ENCODE measurements around the gene PXMP4.

The PXMP4 gene

DNA sequence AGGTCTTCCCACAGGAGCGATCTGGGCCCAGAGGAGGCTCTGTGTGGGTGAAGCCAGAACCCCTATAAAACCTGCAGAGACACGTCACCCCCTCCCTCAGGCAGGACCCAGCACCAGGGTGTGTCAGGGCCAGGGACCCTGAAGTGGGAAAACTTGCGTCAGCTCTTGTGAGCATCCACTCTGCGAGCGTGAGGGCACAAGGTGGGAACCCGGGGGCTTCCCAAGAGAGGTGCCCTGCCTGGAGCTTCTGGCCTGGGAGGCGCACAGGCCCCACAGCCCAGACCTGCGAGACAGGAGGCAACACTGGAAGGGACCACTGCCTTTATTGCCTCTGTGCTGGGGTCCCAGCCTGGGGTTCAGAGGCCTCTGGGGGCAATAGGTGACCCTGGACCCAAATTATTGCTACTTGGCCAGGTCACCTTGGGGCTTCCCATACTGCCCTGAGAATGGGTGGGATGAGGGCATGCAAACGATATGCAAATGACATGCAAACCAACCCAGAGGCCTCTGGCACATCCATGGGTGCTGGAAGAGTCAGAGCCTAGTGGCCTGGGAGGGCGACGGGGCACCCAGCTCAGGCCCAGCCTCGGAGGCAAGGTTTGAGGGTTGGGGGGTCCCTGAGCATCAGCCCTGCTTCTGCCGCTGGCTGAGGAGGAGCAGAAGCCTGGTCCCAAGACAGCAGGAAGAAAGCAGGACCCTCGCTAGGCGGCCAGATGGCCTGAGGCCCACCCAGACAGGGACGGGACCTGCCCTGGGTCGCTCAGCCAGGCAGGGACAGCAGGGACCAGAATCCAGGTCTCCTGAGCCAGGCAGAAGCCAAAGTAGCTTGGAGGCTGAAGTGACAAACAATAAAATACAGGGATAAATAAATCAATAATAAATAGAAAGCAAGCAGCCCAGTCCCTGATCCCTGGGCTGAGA is 63.1 kb downstream of the PXMP4 start:
- DNase-seq (ENCODE audit: low spot score) (no peak), FAIRE-seq (no peak)

DNA sequence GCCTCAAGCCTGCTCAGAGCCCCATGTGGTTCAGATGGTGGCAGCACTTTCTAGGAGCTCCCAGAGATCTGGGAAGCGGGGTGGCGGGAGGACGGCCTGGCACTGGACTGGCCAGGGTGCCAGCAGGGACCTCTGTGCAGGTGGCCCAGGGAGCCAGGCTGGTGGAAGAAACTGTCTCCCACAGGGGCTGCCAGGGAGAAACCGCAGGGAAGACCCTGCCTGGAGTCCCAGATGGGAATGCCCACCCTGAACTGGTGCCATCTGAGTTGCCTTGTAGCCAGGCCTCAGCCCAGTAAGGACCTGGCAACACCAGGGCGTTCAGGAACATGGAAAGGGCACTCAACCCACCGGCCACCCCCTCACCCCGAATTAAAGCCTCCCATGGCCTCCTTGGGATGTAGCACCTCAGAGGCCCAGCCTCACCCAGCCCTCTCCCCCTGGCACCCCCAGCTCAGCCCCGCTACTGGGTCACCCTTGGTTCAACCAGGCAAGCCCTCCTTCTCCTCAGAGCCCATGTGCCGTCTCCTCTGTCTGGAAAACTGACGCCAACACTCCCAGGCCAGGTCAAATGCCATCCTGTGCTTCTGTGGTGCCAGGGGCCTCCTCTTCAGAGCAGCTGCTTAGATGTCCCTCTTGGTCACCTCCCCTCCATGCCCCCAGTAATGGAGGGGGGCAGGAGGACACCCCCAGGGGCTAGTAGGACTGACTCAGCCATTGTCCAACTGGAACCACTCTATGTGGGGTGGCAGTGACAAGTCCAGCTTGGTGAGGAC is 63.9 kb downstream of the PXMP4 start:
- DNase-seq (ENCODE audit: low spot score): no peak
- FAIRE-seq: no peak

DNA sequence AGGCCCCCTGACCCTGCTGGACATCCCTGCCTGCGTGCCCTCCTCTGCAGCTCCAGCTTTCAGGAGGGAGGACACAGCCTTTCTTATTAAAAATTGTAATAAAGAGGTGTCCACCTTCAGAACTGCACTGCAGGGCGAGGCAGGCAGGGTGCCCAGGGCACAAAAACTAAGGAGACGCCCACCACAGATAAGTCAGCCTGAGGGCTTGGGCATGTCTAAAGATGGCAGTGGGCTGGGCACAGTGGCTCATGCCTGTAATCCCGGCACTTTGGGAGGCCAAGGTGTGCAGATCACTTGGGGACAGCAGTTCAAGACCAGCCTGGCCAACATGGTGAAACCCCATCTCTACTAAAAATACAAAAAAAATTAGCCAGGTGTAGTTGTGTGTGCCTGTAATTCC is 64.9 kb downstream of the PXMP4 start:
- FAIRE-seq: no peak
- DNase-seq (ENCODE audit: low spot score): no peak

DNA sequence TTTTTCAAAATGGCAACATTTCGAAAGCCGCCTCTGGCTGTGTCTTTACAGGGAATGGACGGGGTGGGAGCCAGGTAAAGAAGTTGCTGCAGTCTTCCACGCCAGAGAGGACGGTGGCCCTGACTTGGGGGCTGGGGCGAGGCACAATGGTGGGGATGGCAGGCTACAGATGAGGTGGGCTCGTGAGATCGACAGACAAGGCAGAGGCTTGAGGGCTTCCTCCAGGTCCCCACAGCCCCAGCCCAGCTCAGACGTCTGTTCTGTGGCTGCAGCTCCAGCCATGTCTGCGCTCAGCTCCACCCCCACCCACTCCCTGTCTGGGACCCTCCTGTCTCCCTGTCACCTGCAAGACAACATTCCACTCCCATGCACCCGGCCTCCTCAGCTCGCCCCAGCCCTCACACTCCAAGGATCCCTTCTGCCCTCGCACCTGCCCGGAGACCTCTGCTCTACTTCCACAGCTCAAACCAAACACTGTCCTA is 65.4 kb downstream of the PXMP4 start:
- DNase-seq (ENCODE audit: low spot score) (no peak), FAIRE-seq (no peak)

DNA sequence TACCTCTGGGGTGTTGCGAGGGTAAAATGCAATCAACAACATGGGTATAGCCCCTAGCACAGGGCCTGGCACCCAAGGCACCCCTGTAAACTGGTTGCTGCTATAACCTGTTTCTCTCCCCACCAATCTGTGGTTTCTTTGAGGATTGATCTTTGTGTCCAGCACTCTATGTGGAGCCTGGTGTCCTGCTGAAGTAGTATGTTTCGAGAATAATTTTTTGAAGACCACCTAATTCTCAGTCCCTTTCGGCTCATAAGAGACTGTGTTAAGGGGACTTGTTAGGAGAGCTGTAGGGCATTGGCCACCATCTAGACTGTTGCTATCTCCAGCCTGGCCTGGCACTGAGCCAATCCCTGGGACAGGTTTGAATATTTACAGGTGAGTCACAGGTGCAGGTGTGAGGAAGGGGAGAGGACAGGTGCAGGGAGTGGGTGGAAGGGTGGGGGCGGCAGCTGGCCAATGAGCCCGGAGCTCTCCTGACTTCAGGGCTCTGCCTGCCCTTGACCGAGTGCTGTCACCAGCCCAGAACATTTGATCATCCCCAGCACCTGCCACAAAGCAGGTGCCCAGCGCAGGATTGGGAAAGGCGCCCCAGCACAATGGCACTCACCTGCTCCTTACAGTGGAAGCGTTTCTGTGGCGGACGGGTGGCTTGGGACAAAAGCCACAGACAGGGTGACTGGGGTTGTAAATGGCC is 66.1 kb downstream of the PXMP4 start:
- DNase-seq (ENCODE audit: low spot score) (no peak), FAIRE-seq (no peak)

DNA sequence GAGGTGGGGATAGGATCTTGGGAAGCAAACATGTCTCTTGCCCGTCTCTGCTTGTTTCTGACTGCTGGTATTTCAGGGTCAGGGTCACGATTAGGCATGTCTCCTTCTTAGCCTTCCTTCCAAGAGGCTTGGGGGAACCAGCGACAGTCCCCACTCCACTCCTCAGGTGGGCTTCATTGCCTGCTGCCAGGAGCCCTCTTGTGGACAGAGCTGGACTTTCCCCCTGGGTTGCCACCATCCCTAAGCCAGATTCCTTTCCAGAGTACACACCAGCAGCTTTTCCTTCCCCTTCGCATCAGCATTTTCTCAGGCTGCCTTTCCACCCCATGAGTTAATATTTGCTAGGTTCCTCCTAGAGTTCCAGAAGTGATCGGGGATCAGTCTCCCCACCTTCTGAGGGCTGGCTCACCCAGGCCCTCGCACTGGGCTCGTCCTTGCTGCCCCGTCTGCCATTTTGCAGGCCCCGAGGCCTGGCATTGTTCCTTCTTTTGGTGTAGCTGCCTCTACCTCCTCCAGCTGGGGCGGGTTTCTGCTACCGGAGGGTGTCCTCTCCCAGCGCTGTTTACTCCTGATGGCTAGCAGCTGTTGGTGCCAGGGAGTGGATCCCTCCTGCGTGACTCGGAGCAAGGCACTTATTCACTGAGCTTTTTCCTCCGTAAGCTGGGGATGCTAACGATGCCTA is 66.8 kb downstream of the PXMP4 start:
- DNase-seq (ENCODE audit: low spot score): peak; percentile 81

More for the DNA sequence above, 66.8 kb downstream of the PXMP4 start:
- FAIRE-seq: no peak

Measured in urothelium cell line (cell line).